NT2/D1 (cell line): ENCODE data around the gene SMC1B.
"Not testable (repeated sequence)": the region's sequence is repeated elsewhere in the genome, so short reads cannot be mapped to it uniquely, and the experiment has no call there.

Experiments used
- DNase-seq: peaks from one replicate; pipeline ENCODE4 v3.0.0-alpha.2; 2011; ENCODE audit warnings: low read depth, low spot score
- H3K27me3 ChIP-seq: 2 replicates; pipeline ENCODE4 v1.6.0; 2011; ENCODE audit warnings: mild to moderate bottlenecking; ENCODE audit not compliant: insufficient read length, insufficient read depth
- H3K36me3 ChIP-seq: 2 replicates; pipeline ENCODE4 v1.6.1; 2011; ENCODE audit warnings: mild to moderate bottlenecking, low read length, mixed read lengths; ENCODE audit not compliant: insufficient read depth, insufficient read length
- H3K4me1 ChIP-seq: 2 replicates; pipeline ENCODE4 v1.5.1; 2011; ENCODE audit not compliant: insufficient read depth, insufficient read length
- H3K4me3 ChIP-seq: 2 replicates; pipeline ENCODE4 v1.5.1; 2011; ENCODE audit warnings: low read depth; ENCODE audit not compliant: insufficient read length
- H3K9ac ChIP-seq: 2 replicates; pipeline ENCODE4 v1.6.0; 2011; ENCODE audit warnings: low read depth; ENCODE audit not compliant: insufficient read length
- H3K9me3 ChIP-seq: 2 replicates; pipeline ENCODE4 v1.5.1; 2011; ENCODE audit warnings: mild to moderate bottlenecking, low read length; ENCODE audit not compliant: insufficient read depth
- SUZ12 ChIP-seq: IDR thresholded peaks from 2 replicates; pipeline ENCODE4 v1.6.1; 2011; ENCODE audit not compliant: insufficient read length, insufficient read depth; ENCODE audit errors: extremely low read depth
- YY1 ChIP-seq: IDR thresholded peaks from 2 replicates; pipeline ENCODE4 v1.6.1; 2011; ENCODE audit not compliant: insufficient read length, insufficient read depth
- ZNF274 ChIP-seq: IDR thresholded peaks from 2 replicates; pipeline ENCODE4 v1.6.1; 2011; ENCODE audit warnings: mild to moderate bottlenecking, low read depth, low read length

The SMC1B gene

DNA sequence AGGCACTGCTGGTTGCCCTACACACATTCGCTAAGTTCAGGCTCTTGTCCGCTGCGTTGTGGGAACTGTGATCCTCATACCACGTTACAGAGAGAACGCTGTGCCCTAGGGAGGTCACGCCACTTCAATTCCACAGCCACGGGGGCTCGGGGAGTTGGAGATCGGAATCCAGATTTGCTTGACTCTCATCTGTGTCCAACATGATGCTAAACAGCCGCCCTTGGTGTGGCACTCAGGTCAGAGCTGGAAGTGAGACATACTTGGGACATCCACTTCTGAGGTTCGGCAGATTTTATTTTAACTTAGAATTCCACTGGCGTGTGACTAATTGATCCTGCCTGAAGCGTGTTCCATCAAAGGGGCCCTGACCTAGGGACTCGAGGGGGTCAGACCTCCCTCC lies 41.8 kb upstream of the SMC1B start:
- Histone ChIP-seq H3K9ac (no peak overlapping the region), H3K4me3 (no peak overlapping the region), H3K4me1 (no peaks in the 10 kb centered on the region), H3K9me3 (no peaks in the 10 kb centered on the region), H3K27me3 (no peaks in the 10 kb centered on the region), H3K36me3 (no peaks in the 10 kb centered on the region)
- no peak for TF ChIP-seq ZNF274
- no peak for TF ChIP-seq YY1
- no peak for DNase-seq

DNA sequence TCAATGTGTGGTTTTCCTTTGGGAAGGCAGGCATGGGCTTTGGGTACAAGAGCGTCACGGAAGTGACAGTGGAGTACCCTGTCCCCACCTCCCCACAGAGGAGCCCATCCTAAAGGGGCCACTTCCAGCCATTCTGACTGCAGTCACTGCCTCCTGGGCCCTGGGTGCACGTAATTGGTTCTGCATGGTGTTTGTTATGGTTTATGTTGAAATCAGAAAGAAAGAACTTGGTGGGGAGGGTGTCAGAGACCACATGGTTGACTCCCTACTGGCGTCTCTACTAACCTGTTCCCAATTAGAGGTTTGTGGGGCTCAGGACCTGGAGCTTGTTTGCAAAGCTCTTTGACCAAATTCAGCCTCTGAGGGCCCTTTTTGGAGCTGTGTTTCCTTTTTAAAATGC lies 40.9 kb upstream of the SMC1B start:
- Histone ChIP-seq H3K9ac (no peak overlapping the region), H3K36me3 (no peaks in the 10 kb centered on the region), H3K9me3 (no peaks in the 10 kb centered on the region), H3K4me1 (no peaks in the 10 kb centered on the region), H3K27me3 (no peaks in the 10 kb centered on the region), H3K4me3 (no peak overlapping the region)
- TF ChIP-seq YY1 (no peak), ZNF274 (no peak), SUZ12 (no peak)
- DNase-seq: no peak

DNA sequence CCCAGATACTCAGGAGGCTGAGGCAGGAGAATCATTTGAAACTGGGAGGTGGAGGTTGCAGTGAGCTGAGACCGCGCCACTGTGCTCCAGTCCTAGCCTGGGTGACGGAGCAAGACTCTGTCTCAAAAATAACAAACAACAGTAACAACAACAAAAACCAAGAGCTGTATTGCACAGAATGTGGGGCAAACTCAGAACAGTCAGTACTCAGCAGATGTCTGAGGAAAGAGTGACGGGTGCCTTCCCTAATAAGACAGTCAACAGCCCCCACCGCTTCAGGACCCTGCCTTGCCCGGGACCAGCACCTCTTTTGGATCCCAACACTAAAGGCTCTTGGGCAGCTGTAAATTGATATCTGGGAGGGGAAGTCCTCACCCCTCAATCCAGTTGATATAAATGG lies 40.4 kb upstream of the SMC1B start:
- no peak for TF ChIP-seq YY1
- no peak for TF ChIP-seq SUZ12
- no peak for TF ChIP-seq ZNF274
- H3K36me3 ChIP-seq: no peaks in the 10 kb centered on the region
- no peak overlapping the region for H3K4me3 ChIP-seq
- H3K9me3 ChIP-seq: no peaks in the 10 kb centered on the region
- no peak overlapping the region for H3K9ac ChIP-seq
- DNase-seq: no peak
- H3K4me1 ChIP-seq: no peaks in the 10 kb centered on the region
- no peaks in the 10 kb centered on the region for H3K27me3 ChIP-seq

DNA sequence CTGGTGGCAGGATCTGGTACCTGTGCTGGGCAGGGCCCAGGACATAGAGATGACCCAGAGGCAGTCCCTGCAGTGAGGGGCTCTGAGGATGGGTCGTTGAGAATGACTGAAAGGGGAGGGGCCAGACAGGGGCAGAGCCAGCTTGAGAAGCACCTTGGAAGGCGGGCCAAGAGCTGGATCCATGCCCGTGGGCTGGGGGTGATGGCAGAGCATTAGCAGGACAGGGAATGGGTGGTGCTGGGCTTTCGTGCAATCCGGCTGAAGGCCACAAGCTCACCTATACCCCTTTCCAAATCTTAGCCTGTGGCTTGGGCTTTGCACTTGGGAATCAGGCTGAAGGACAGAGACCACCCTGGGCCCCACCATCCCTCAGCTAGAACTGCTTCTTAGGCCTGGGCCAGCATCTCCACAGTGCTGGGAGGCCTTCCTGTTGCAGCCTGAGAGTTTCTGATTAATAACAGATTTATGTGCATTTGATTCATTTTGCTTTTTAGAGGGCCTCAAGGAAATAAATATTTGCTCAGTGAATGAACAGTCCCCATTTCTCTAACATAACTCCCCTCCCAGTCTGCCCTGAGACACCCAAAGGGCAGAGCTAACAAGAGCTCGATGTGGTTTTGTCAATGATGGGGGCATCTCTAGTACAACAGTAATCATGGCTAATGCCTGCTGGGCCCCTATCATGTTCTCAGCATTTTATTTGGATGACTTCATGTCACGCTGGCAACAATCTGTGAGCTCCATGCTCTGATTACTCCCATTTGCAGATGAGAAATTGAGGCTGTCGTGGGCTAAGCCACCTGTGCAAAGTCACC lies 39.4 kb upstream of the SMC1B start:
- no peak overlapping the region for H3K9ac ChIP-seq
- TF ChIP-seq ZNF274 (no peak), YY1 (no peak), SUZ12 (no peak)
- DNase-seq: no peak

GRCh38 chr22:45451972-45452371 lies 38.6 kb upstream of the SMC1B start:
- no peaks in the 10 kb centered on the region for H3K9me3 ChIP-seq
- no peak overlapping the region for H3K9ac ChIP-seq
- H3K36me3 ChIP-seq: no peaks in the 10 kb centered on the region
- no peaks in the 10 kb centered on the region for H3K4me1 ChIP-seq
- TF ChIP-seq SUZ12 (no peak), YY1 (no peak), ZNF274 (no peak)
- no peaks in the 10 kb centered on the region for H3K27me3 ChIP-seq
- no peak for DNase-seq
- no peak overlapping the region for H3K4me3 ChIP-seq

More for the DNA sequence above, 39.4 kb upstream of the SMC1B start:
- Histone ChIP-seq H3K4me1 (no peaks in the 10 kb centered on the region), H3K36me3 (no peaks in the 10 kb centered on the region), H3K9me3 (no peaks in the 10 kb centered on the region), H3K27me3 (no peaks in the 10 kb centered on the region), H3K4me3 (no peak overlapping the region)

DNA sequence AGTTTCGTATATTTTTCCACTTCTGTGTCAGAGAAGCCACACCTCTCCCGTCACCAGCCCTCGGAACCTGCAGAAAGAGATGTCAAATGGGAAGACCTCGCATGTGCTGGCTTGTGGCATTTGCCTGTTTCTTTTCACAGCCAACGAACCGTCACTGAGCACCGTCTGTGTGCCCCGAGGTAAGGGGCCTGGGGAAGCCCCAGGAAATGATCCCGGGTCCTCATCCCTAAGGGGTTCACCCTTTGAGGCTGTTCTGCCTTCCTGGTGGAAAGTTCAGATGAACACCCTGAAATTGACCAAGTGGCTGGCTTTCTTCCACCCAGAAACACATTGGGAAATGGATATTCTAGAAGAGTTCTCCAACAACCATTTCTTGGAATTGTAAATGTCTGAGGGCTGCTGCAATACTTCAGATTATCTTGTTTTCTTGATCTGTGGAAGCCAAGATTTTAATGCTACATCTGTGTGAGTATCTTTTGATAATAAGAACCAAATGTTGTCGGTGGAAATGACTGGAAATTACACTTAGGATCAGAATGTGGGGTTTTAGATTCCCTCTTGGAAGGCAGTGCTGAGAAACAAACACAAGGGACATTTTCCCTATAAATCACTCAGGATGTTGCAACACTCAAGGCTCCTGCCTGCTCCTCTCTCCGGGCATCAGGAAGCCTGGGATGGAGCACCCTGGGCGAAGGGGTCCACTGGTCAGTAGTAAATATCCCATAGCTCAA lies 37.7 kb upstream of the SMC1B start:
- no peak for DNase-seq
- Histone ChIP-seq H3K9ac (no peak overlapping the region), H3K27me3 (no peaks in the 10 kb centered on the region), H3K36me3 (no peaks in the 10 kb centered on the region), H3K4me3 (no peak overlapping the region), H3K4me1 (no peaks in the 10 kb centered on the region), H3K9me3 (no peaks in the 10 kb centered on the region)
- no peak for TF ChIP-seq YY1
- no peak for TF ChIP-seq ZNF274
- TF ChIP-seq SUZ12: no peak

GRCh38 chr22:45450101-45450785 lies 36.8 kb upstream of the SMC1B start:
- H3K27me3 ChIP-seq: no peaks in the 10 kb centered on the region
- H3K9ac ChIP-seq: no peak overlapping the region
- no peaks in the 10 kb centered on the region for H3K36me3 ChIP-seq
- TF ChIP-seq SUZ12 (no peak), YY1 (no peak), ZNF274 (no peak)
- no peaks in the 10 kb centered on the region for H3K4me1 ChIP-seq
- H3K4me3 ChIP-seq: no peak overlapping the region
- H3K9me3 ChIP-seq: no peaks in the 10 kb centered on the region
- no peak for DNase-seq

- not testable (repeated sequence) for H3K9me3 ChIP-seq, H3K4me1 ChIP-seq, H3K4me3 ChIP-seq
These were observed 36.0 kb upstream of the SMC1B start for GRCh38 chr22:45449442-45449841.

More at GRCh38 chr22:45449442-45449841, 36.0 kb upstream of the SMC1B start:
- H3K36me3 ChIP-seq, H3K27me3 ChIP-seq, H3K9ac ChIP-seq, DNase-seq: not testable (repeated sequence)
